Ovary (tissue), 3 donors: ENCODE data around the gene C9.

ENCODE experiments used
- CTCF ChIP-seq, 3 donors: fragments of 450-650 bp in 2 of 3; fragments of 200-600 bp in 1 of 3; IDR thresholded peaks; one replicate each; pipeline versions ENCODE4 v1.5.1 to v1.8.0; 2016 to 2022; ENCODE audit warnings: antibody characterized with exemption in 3 of 3, mild to moderate bottlenecking in 1 of 3
- EP300 ChIP-seq: sonication (generic); formaldehyde crosslinking; IDR thresholded peaks from one replicate; pipeline ENCODE4 v1.6.1; 2017; ENCODE audit warnings: antibody characterized with exemption
- POLR2A ChIP-seq: fragments of 450-650 bp; IDR thresholded peaks from one replicate; pipeline ENCODE4 v1.6.1; 2017; ENCODE audit warnings: antibody characterized with exemption, mild to moderate bottlenecking, moderate library complexity
- donor health status: DM: no; HTN: no; CAD: no.

- TF ChIP-seq CTCF (IDR thresholded peaks at IDR 0.05) (no peak), POLR2A (no peak), EP300 (no peak)
Observed at GRCh38 chr5:39270225-39270848, 94.0 kb downstream of the C9 start.
